A673 (cell line): Measurements from ENCODE around the gene ZGLP1. TPM values are rescaled to one million over a fixed set of nuclear protein-coding genes. Genes with fewer than 3 reads are reported as not detected.

ENCODE experiments used
- BruUV-seq: library from RNA; stranded (reverse); fragments of 400-500 nt; replicated peaks from 2 replicates; lab custom pipeline; 2021; lab: Mats Ljungman, UMichigan
- CTCF ChIA-PET: fragments of 300-600 bp; sonication (Branson Sonifier 250); formaldehyde crosslinking; loops from one replicate; lab custom pipeline; 2022; ENCODE audit warnings: antibody characterized with exemption; lab: Charles Lee
- POLR2A ChIA-PET: fragments of 300-600 bp; sonication (Branson Sonifier 250); formaldehyde crosslinking; loops from one replicate; lab custom pipeline; 2022; ENCODE audit warnings: antibody characterized with exemption; ENCODE audit not compliant: low non-redundant PET; lab: Charles Lee
- DNase-seq: peaks from one replicate; pipeline ENCODE4 v3.0.0-alpha.2; 2015; ENCODE audit warnings: low spot score
- H3K27ac ChIP-seq: fragments of 200-600 bp; sonication (generic); 2 replicates; pipeline ENCODE4 v1.5.1; 2016; ENCODE audit warnings: mixed run types, low read depth, mild to moderate bottlenecking, mixed read lengths, antibody characterized with exemption, low read length; ENCODE audit not compliant: poor library complexity, severe bottlenecking
- H3K27me3 ChIP-seq: fragments of 200-600 bp; sonication (generic); replicated peaks from 2 replicates; pipeline ENCODE4 v1.6.1; 2017; ENCODE audit warnings: mixed run types, low read depth, mild to moderate bottlenecking, mixed read lengths, antibody characterized with exemption, low read length; ENCODE audit not compliant: insufficient read depth, poor library complexity
- H3K36me3 ChIP-seq: fragments of 200-600 bp; sonication (generic); 2 replicates; pipeline ENCODE4 v1.6.1; 2016; ENCODE audit warnings: mixed run types, mild to moderate bottlenecking, mixed read lengths, antibody characterized with exemption, low read length; ENCODE audit not compliant: insufficient read depth, poor library complexity, severe bottlenecking
- H3K4me1 ChIP-seq: fragments of 200-600 bp; sonication (generic); 2 replicates; pipeline ENCODE4 v1.6.1; 2017; ENCODE audit warnings: mixed run types, mild to moderate bottlenecking, mixed read lengths, antibody characterized with exemption, low read length; ENCODE audit not compliant: insufficient read depth, poor library complexity, severe bottlenecking
- H3K4me3 ChIP-seq: fragments of 200-600 bp; sonication (generic); 2 replicates; pipeline ENCODE4 v1.5.1; 2016; ENCODE audit warnings: low read depth, mixed run types, mild to moderate bottlenecking, mixed read lengths, low read length; ENCODE audit not compliant: poor library complexity, severe bottlenecking
- H3K9me3 ChIP-seq: fragments of 200-600 bp; sonication (generic); 2 replicates; pipeline ENCODE4 v1.6.1; 2016; ENCODE audit warnings: mixed run types, low read depth, mild to moderate bottlenecking, mixed read lengths, antibody characterized with exemption, low read length; ENCODE audit not compliant: poor library complexity, severe bottlenecking
- CTCF ChIP-seq: fragments of 300-800, 200-600 bp; sonication (generic); conservative IDR thresholded peaks from 2 replicates; pipeline ENCODE4 v1.5.1; 2017; ENCODE audit warnings: low read depth, mild to moderate bottlenecking, antibody characterized with exemption, low read length, moderate library complexity, mixed read lengths
- EZH2 ChIP-seq: fragments of 200-600 bp; sonication (generic); IDR thresholded peaks from 2 replicates; pipeline ENCODE4 v1.6.1; 2017; ENCODE audit warnings: borderline replicate concordance, low read depth, mild to moderate bottlenecking, mixed read lengths, antibody characterized with exemption, low read length; ENCODE audit not compliant: poor library complexity, severe bottlenecking
- intact Hi-C: fragments of 100-400 bp; cut with micrococcal nuclease; formaldehyde crosslinking; loops from one replicate; pipeline ENCODE4 v1.10.0; 2022; ENCODE audit not compliant: unreplicated experiment
- total RNA-seq: library from RNA; stranded (reverse); gene quantifications from 2 replicates; pipeline ENCODE4 v1.2.3, GENCODE V29; 2021

ZGLP1 gene
- total RNA-seq, 1 experiment from 2014 or later, result 7.2 TPM

- Histone ChIP-seq H3K36me3 (no peaks in the 10 kb centered on the region), H3K27ac (no peak overlapping the region), H3K27me3 (no peaks in the 10 kb centered on the region), H3K4me3 (no peak overlapping the region), H3K4me1 (no peaks in the 10 kb centered on the region), H3K9me3 (no peaks in the 10 kb centered on the region)
- ChIA-PET POLR2A (no interaction called here), CTCF (interaction anchor here (1.5 kb wide), 1 partner anchor 8 kb away, joined by 4 read pairs; the partner anchor contains the start of gene ICAM1)
- BruUV-seq, result no TSS peak
- DNase-seq, result no peak
- TF ChIP-seq EZH2 (no peak), CTCF (no peak)
- intact Hi-C loops, result no loop called here
Observed at GRCh38 chr19:10278935-10279334, 30.7 kb downstream of the ZGLP1 start.

- intact Hi-C loops, result no loop called here
- ChIA-PET CTCF (interaction anchor here (1.4 kb wide), 1 partner anchor 111 kb away, joined by 3 read pairs; no protein-coding TSS in a partner anchor), POLR2A (no interaction called here)
- Histone ChIP-seq H3K4me1 (no peaks in the 10 kb centered on the region), H3K36me3 (no peaks in the 10 kb centered on the region), H3K27ac (no peak overlapping the region), H3K27me3 (no peaks in the 10 kb centered on the region), H3K9me3 (no peaks in the 10 kb centered on the region), H3K4me3 (no peak overlapping the region)
- TF ChIP-seq CTCF (no peak), EZH2 (no peak)
- BruUV-seq, result no TSS peak
- no peak for DNase-seq
Observed at GRCh38 chr19:10277795-10278589, 31.6 kb downstream of the ZGLP1 start.

GRCh38 chr19:10274589-10274988 lies 35.0 kb downstream of the ZGLP1 start:
- H3K36me3 ChIP-seq, result no peaks in the 10 kb centered on the region
- ChIA-PET CTCF (no interaction called here), POLR2A (no interaction called here)
- TF ChIP-seq EZH2 (no peak), CTCF (no peak)
- no peak overlapping the region for H3K4me3 ChIP-seq
- no peak overlapping the region for H3K27ac ChIP-seq
- intact Hi-C loops, result no loop called here
- no TSS peak for BruUV-seq
- no peaks in the 10 kb centered on the region for H3K27me3 ChIP-seq
- no peaks in the 10 kb centered on the region for H3K9me3 ChIP-seq
- H3K4me1 ChIP-seq, result peaks cover 5% of the 10 kb centered on the region
- DNase-seq, result no peak
